ENCODE data around the gene ZIM2. TPM values are rescaled to one million over a fixed set of nuclear protein-coding genes. Genes with fewer than 3 reads are reported as not detected.

Gene ZIM2
- total RNA-seq (under 1 TPM in 3 of 10 donors, not detected in 7; 0.13 to 0.15 (median 0.14) TPM), polyA plus RNA-seq (under 1 TPM in 1 of 2 donors, not detected in 1; 0.06 TPM)
- long read RNA-seq, donor 1, result 0 reads
- long read RNA-seq, donor 2, result 0 reads
- long read RNA-seq, donor 3, result 0 reads

DNA sequence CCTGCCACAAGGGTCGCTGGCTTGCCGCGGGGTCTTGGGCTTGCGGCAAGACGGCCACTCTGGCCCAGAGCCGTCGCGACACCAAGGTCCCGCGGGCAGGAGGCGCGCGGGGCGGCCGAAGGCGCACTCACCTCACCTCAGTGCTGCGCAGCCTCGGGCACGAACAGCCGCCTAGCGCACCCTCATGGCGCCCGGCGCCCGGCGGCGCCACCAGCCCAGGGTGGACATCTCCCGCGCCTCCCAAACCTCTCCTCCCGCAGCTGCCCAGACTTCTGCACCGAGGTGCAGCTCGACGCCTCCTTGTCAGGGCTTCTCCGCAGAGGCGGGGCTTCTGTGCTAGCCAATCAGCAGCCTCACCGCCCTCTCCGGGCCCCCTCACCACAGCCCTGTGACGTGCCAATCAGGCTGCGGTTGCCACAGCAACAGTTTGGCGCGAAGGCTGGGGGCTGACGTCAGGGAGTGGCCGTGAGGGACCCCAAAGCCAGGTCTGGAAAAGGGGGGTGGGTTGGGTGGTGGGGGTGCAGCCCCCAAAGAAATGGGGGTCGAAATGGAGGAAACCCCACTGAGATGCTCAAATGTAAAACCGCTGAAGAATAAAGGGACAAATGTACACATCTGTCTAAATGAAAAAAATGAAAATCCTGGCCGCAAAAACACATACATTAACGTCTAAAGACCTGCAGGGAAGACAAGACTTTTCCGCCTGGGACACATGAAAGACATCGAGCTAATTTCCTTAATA is at the start of gene ZIM2, which contains the start of gene PEG3:
Gene ZIM2, minus strand, starts transcription at position 276 of the 742 bp plus-strand sequence. CDS start 16,449 bp downstream, outside the sequence.
Gene PEG3, minus strand, starts transcription at position 276 of the 742 bp plus-strand sequence. CDS start 16,071 bp downstream, outside the sequence.
- H3K27ac ChIP-seq, result peak within 1 kb of the TSS; percentile 35 to 91 (median 71)
- DNase-seq (peak; percentile 64 to 76), ATAC-seq (peak in 3 of 8 donors; percentile 6 to 19 (median 8))
- no peak for TF ChIP-seq CTCF (IDR thresholded peaks at IDR 0.05)
- peaks cover 0 to 42% (median 0%) of the 10 kb centered on the region in 11 donors for H3K9me3 ChIP-seq
- peak within 1 kb of the TSS; percentile 16 to 70 (median 58) for H3K4me3 ChIP-seq
- H3K27me3 ChIP-seq, result peaks cover 0 to 21% (median 0%) of the 10 kb centered on the region in 7 donors
- intact Hi-C loops (cut with DNase I), result no loop called here
- H3K36me3 ChIP-seq, result no peaks in the 10 kb centered on the region
- 49 to 54% methylated on average over 49 of the region's 49 CpGs for WGBS, 2 donors
- H3K4me1 ChIP-seq, result peaks cover 0 to 22% (median 4%) of the 10 kb centered on the region in 9 donors

DNA sequence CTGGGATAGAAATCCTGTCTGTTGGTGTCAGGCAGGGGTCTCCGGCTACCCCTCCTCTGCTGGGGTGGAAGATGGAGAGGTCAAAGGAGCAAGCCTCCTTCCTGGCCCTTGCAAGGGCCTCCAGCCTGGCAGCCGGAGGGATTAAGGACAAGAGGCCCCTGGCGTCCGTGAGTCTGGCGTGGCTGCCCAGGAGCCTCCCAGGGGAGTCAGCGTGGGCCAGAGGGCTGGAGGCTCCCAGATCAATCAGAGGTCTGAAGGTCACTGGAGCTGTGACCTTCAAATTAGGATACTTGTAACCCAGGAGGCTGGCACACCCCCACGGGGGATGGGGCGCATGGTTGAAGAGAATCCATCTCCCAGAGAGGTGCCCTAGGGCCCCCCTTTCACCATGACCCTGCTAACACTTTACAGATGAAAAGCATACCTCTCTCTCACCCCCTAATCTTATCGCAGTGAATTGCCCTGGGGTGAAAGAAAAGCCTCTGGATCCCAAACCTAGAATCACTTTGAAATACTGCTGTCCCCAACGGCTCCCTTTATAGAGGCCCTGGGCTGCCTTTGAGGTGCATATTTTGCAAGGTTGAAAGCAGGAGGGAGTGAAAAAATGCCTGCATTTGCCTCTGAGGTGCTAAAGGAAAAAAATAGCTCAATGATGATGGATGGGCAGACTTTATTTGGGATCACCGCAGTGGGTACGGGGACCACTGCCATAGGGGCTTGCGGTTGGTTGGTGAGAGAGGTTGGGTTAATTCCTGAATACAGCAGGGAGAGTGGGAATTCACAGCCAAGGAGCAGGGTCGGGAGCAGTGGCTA is 44.9 kb upstream of the ZIM2 start:
- peaks cover 0 to 69% (median 0%) of the 10 kb centered on the region in 11 donors for H3K9me3 ChIP-seq
- peaks cover 0 to 32% (median 12%) of the 10 kb centered on the region in 7 donors for H3K27me3 ChIP-seq
- no peaks in the 10 kb centered on the region for H3K4me1 ChIP-seq
- H3K4me3 ChIP-seq, result no peak overlapping the region
- 18 to 19% methylated on average over 14 of the region's 14 CpGs for WGBS, 2 donors
- H3K36me3 ChIP-seq, result no peaks in the 10 kb centered on the region
- intact Hi-C loops (cut with DNase I), result no loop called here
- H3K27ac ChIP-seq, result no peak overlapping the region
- no peak for DNase-seq
- ATAC-seq, result no peak
- TF ChIP-seq CTCF (IDR thresholded peaks at IDR 0.05), result no peak

DNA sequence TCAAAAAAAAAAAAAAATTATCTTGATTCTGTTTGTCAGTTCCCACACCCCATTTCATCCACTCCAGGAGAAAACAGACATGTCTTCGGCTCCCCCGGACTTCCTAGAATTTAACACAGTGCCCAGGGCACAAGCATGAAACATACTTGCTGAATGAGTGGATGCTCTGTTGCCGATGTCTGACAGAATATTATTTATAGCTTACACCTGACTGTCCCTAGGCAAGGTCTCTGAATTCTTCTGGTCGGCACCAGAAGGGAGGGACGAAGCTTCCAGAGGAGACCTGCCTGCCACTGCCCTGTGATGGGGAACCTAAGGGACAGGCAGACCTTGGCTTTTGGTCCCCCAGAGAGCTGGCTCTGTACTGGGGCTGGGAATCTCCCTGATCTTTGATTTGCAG is 43.9 kb upstream of the ZIM2 start:
- WGBS, 2 donors, result 49 to 52% methylated on average over 5 of the region's 5 CpGs
- Histone ChIP-seq H3K27ac (no peak overlapping the region), H3K4me1 (no peaks in the 10 kb centered on the region), H3K36me3 (no peaks in the 10 kb centered on the region), H3K9me3 (peaks cover 0 to 70% (median 0%) of the 10 kb centered on the region in 11 donors), H3K4me3 (no peak overlapping the region), H3K27me3 (peaks cover 0 to 30% (median 12%) of the 10 kb centered on the region in 7 donors)
- intact Hi-C loops (cut with DNase I), result no loop called here
- no peak for DNase-seq
- no peak for ATAC-seq
- no peak for TF ChIP-seq CTCF (IDR thresholded peaks at IDR 0.05)

- Histone ChIP-seq H3K4me1 (no peaks in the 10 kb centered on the region), H3K36me3 (no peaks in the 10 kb centered on the region), H3K27me3 (peaks cover 0 to 23% (median 12%) of the 10 kb centered on the region in 7 donors), H3K9me3 (peaks cover 0 to 82% (median 0%) of the 10 kb centered on the region in 11 donors), H3K4me3 (no peak overlapping the region), H3K27ac (no peak overlapping the region)
- intact Hi-C loops (cut with DNase I), result no loop called here
- no peak for DNase-seq
- no peak for TF ChIP-seq CTCF (IDR thresholded peaks at IDR 0.05)
- ATAC-seq, result no peak
- 66 to 83% methylated on average over 5 of the region's 5 CpGs for WGBS, 2 donors
Observed at GRCh38 chr19:56880592-56881190, 40.2 kb upstream of the ZIM2 start.
